Measurements from ENCODE around the gene HOXC9.

- TF ChIP-seq, protein P1, sequence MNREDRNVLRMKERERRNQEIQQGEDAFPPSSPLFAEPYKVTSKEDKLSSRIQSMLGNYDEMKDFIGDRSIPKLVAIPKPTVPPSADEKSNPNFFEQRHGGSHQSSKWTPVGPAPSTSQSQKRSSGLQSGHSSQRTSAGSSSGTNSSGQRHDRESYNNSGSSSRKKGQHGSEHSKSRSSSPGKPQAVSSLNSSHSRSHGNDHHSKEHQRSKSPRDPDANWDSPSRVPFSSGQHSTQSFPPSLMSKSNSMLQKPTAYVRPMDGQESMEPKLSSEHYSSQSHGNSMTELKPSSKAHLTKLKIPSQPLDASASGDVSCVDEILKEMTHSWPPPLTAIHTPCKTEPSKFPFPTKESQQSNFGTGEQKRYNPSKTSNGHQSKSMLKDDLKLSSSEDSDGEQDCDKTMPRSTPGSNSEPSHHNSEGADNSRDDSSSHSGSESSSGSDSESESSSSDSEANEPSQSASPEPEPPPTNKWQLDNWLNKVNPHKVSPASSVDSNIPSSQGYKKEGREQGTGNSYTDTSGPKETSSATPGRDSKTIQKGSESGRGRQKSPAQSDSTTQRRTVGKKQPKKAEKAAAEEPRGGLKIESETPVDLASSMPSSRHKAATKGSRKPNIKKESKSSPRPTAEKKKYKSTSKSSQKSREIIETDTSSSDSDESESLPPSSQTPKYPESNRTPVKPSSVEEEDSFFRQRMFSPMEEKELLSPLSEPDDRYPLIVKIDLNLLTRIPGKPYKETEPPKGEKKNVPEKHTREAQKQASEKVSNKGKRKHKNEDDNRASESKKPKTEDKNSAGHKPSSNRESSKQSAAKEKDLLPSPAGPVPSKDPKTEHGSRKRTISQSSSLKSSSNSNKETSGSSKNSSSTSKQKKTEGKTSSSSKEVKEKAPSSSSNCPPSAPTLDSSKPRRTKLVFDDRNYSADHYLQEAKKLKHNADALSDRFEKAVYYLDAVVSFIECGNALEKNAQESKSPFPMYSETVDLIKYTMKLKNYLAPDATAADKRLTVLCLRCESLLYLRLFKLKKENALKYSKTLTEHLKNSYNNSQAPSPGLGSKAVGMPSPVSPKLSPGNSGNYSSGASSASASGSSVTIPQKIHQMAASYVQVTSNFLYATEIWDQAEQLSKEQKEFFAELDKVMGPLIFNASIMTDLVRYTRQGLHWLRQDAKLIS (CRISPR knock-in tag; IDR thresholded peaks at IDR 0.05; ENCODE audit: borderline replicate concordance), result no peak
- no peak for TF ChIP-seq TCF7 (CRISPR knock-in tag; IDR thresholded peaks at IDR 0.05; ENCODE audit: low read depth)
- TF ChIP-seq, protein P2, sequence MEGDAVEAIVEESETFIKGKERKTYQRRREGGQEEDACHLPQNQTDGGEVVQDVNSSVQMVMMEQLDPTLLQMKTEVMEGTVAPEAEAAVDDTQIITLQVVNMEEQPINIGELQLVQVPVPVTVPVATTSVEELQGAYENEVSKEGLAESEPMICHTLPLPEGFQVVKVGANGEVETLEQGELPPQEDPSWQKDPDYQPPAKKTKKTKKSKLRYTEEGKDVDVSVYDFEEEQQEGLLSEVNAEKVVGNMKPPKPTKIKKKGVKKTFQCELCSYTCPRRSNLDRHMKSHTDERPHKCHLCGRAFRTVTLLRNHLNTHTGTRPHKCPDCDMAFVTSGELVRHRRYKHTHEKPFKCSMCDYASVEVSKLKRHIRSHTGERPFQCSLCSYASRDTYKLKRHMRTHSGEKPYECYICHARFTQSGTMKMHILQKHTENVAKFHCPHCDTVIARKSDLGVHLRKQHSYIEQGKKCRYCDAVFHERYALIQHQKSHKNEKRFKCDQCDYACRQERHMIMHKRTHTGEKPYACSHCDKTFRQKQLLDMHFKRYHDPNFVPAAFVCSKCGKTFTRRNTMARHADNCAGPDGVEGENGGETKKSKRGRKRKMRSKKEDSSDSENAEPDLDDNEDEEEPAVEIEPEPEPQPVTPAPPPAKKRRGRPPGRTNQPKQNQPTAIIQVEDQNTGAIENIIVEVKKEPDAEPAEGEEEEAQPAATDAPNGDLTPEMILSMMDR (IDR thresholded peaks at IDR 0.05), result no peak
- no peak for TF ChIP-seq ESRRA (CRISPR knock-in tag; IDR thresholded peaks at IDR 0.05; ENCODE audit: borderline replicate concordance)
- TF ChIP-seq TEAD1 (CRISPR knock-in tag; IDR thresholded peaks at IDR 0.05), result no peak
- TF ChIP-seq, protein P3, sequence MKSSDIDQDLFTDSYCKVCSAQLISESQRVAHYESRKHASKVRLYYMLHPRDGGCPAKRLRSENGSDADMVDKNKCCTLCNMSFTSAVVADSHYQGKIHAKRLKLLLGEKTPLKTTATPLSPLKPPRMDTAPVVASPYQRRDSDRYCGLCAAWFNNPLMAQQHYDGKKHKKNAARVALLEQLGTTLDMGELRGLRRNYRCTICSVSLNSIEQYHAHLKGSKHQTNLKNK (CRISPR knock-in tag; IDR thresholded peaks at IDR 0.05), result no peak
- TF ChIP-seq, protein P4, sequence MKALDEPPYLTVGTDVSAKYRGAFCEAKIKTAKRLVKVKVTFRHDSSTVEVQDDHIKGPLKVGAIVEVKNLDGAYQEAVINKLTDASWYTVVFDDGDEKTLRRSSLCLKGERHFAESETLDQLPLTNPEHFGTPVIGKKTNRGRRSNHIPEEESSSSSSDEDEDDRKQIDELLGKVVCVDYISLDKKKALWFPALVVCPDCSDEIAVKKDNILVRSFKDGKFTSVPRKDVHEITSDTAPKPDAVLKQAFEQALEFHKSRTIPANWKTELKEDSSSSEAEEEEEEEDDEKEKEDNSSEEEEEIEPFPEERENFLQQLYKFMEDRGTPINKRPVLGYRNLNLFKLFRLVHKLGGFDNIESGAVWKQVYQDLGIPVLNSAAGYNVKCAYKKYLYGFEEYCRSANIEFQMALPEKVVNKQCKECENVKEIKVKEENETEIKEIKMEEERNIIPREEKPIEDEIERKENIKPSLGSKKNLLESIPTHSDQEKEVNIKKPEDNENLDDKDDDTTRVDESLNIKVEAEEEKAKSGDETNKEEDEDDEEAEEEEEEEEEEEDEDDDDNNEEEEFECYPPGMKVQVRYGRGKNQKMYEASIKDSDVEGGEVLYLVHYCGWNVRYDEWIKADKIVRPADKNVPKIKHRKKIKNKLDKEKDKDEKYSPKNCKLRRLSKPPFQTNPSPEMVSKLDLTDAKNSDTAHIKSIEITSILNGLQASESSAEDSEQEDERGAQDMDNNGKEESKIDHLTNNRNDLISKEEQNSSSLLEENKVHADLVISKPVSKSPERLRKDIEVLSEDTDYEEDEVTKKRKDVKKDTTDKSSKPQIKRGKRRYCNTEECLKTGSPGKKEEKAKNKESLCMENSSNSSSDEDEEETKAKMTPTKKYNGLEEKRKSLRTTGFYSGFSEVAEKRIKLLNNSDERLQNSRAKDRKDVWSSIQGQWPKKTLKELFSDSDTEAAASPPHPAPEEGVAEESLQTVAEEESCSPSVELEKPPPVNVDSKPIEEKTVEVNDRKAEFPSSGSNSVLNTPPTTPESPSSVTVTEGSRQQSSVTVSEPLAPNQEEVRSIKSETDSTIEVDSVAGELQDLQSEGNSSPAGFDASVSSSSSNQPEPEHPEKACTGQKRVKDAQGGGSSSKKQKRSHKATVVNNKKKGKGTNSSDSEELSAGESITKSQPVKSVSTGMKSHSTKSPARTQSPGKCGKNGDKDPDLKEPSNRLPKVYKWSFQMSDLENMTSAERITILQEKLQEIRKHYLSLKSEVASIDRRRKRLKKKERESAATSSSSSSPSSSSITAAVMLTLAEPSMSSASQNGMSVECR (CRISPR knock-in tag; IDR thresholded peaks at IDR 0.05; ENCODE audit: borderline replicate concordance), result no peak
- TF ChIP-seq MXD4 (CRISPR knock-in tag; IDR thresholded peaks at IDR 0.05; ENCODE audit: borderline replicate concordance), result no peak
- no peak for TF ChIP-seq ZNF512 (CRISPR knock-in tag; IDR thresholded peaks at IDR 0.05; ENCODE audit: borderline replicate concordance)
- TF ChIP-seq ZBTB43 (CRISPR knock-in tag; IDR thresholded peaks at IDR 0.05), result no peak
- TF ChIP-seq ZNF263 (CRISPR knock-in tag; IDR thresholded peaks at IDR 0.05; ENCODE audit: low read depth), result no peak
- TF ChIP-seq MAX (CRISPR knock-in tag; IDR thresholded peaks at IDR 0.05), result no peak
These were observed 44.1 kb upstream of the HOXC9 start for GRCh38 chr12:53955776-53956250.

Measured in WTC11 (cell line).